ENCODE results near the gene CLK1. TPM values are rescaled to one million over a fixed set of nuclear protein-coding genes. Genes with fewer than 3 reads are reported as not detected.
"Not testable (repeated sequence)": the region's sequence is repeated elsewhere in the genome, so short reads cannot be mapped to it uniquely, and the experiment has no call there.

Gene CLK1
- total and polyA plus RNA-seq, 3 donors from 2014 or later = 62.7 to 117 (median 107) TPM

DNA sequence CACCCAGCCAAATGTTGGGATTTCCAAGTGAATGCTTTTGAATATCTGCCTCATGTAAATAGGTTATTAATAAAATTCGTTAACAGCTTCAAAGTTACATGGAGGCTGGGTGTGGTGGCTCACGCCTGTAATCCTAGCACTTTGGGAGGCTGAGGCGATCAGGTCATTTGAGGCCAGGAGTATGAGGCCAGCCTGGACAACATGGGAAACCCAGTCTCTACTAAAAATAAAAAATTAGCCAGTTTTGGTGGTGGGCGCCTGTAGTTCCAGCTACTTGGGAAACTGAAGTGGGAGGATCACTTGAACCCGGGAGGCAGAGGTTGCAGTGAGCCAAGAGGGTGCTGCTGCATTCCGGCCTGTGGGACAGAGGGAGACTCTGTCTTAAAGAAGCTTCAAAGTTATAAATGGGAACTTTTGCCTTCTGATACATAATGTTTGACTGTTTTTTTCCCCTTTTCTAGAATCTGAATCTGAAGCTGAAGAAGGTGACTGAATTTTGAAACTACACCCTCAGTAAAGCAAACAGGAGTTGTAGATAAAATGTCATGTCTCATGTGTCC, 42.7 kb downstream of the CLK1 start:
- 84 to 89% methylated on average over 6 of the region's 6 CpGs for WGBS, 2 donors
- Histone ChIP-seq H3K9me3 (no peaks in the 10 kb centered on the region), H3K4me3 (no peak overlapping the region), H3K27me3 (no peaks in the 10 kb centered on the region), H3K36me3 (ENCODE audit: low read depth, missing control alignments) (no peaks in the 10 kb centered on the region), H3K4me1 (peaks cover 5% of the 10 kb centered on the region), H3K27ac (no peak overlapping the region)
- DNase-seq = no peak
- no peak for TF ChIP-seq POLR2A (IDR thresholded peaks at IDR 0.05)
- TF ChIP-seq, protein P1, sequence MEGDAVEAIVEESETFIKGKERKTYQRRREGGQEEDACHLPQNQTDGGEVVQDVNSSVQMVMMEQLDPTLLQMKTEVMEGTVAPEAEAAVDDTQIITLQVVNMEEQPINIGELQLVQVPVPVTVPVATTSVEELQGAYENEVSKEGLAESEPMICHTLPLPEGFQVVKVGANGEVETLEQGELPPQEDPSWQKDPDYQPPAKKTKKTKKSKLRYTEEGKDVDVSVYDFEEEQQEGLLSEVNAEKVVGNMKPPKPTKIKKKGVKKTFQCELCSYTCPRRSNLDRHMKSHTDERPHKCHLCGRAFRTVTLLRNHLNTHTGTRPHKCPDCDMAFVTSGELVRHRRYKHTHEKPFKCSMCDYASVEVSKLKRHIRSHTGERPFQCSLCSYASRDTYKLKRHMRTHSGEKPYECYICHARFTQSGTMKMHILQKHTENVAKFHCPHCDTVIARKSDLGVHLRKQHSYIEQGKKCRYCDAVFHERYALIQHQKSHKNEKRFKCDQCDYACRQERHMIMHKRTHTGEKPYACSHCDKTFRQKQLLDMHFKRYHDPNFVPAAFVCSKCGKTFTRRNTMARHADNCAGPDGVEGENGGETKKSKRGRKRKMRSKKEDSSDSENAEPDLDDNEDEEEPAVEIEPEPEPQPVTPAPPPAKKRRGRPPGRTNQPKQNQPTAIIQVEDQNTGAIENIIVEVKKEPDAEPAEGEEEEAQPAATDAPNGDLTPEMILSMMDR (IDR thresholded peaks at IDR 0.05) = no peak
- intact Hi-C loops (cut with DNase I; ENCODE audit: low total_unique reads) = no loop called here

DNA sequence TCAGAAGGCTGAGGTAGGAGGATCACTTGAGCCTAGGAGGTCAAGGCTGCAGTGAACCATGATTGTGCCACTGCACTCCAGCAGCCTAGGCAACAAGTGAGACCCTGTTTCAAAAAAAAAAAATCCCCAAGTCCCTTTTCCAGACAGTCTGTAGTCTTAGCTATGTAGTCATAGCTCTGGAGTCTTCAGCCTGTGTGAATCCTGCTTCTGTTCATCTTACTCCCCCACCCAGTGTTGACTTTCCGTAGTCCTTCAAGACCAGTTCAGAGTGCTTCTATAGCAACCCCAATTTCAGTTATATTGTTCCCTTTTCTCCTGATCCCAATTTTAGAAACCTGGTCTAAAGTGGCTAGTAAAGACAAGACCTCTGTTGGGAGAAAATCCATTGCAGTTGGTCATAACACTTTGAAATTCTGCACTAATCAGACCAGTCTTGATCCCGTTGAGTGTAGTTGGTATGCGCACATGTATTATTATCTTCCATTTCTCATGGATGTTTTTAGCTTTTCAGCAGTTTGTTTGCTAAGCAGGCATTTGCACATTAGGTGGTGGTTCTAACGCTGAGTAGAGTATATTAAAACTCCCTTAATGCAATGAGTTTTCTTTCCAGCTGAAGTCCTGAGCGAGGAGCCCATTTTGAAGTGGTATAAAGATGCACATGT, 43.8 kb downstream of the CLK1 start:
- no peaks in the 10 kb centered on the region for H3K4me1 ChIP-seq
- no peak for DNase-seq
- 91 to 95% methylated on average over 5 of the region's 5 CpGs for WGBS, 2 donors

DNA sequence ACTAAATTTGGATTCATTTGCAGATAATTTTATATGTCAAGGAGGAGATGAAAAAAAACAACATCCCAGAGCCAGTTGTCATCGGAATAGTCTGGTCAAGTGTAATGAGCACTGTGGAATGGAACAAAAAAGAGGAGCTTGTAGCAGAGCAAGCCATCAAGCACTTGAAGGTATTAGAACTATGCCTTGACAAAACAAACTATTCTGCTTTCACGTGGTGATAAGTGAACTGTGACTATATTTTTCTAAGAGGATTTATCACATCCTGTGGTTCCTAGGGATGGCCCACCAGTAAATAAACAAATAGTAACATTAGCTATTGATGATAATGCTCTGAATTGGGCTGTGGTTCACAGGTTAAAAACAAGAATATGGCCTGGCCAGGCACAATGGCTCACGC, 45.7 kb downstream of the CLK1 start:
- not testable (repeated sequence) for DNase-seq

More for the DNA sequence above, 43.8 kb downstream of the CLK1 start:
- H3K27me3 ChIP-seq = no peaks in the 10 kb centered on the region
- no peaks in the 10 kb centered on the region for H3K36me3 ChIP-seq (ENCODE audit: low read depth, missing control alignments)
- no peaks in the 10 kb centered on the region for H3K9me3 ChIP-seq
- H3K4me3 ChIP-seq = no peak overlapping the region
- no peak for TF ChIP-seq POLR2A (IDR thresholded peaks at IDR 0.05)
- TF ChIP-seq, protein P1 (IDR thresholded peaks at IDR 0.05) = no peak
- intact Hi-C loops (cut with DNase I; ENCODE audit: low total_unique reads) = no loop called here
- H3K27ac ChIP-seq = no peak overlapping the region

DNA sequence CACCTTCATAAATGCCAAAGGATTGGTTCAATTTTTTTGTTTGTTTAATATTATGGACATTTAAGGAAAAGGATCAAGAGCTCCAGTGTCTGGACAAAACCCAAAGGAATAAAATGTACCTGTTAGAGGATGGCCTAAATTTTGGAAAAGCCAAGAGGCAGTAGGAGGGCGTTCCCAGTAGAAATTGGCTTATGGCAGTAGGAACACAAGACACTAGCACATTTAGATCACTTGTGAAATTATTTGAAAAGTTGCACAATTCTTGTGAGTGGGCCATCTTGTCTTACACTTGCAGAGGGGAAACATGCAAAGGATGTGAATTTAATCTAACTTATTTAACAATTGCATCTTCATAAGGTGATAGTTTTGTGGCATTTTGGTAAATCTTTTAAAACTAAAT, 49.5 kb downstream of the CLK1 start:
- no peaks in the 10 kb centered on the region for H3K36me3 ChIP-seq (ENCODE audit: low read depth, missing control alignments)
- H3K27me3 ChIP-seq = no peaks in the 10 kb centered on the region
- DNase-seq = no peak
- intact Hi-C loops (cut with DNase I; ENCODE audit: low total_unique reads) = loop anchor here (5.0 kb wide), 1 partner anchor 42 kb away; no protein-coding TSS in a partner anchor
- no peak overlapping the region for H3K4me3 ChIP-seq
- peaks cover 18% of the 10 kb centered on the region for H3K4me1 ChIP-seq
- 60 to 73% methylated on average over 1 of the region's 1 CpG for WGBS, 2 donors
- H3K9me3 ChIP-seq = no peaks in the 10 kb centered on the region
- no peak for TF ChIP-seq POLR2A (IDR thresholded peaks at IDR 0.05)
- TF ChIP-seq, protein P1 (IDR thresholded peaks at IDR 0.05) = no peak
- H3K27ac ChIP-seq = no peak overlapping the region

More for the DNA sequence above, 45.7 kb downstream of the CLK1 start:
- H3K4me3 ChIP-seq; H3K27me3 ChIP-seq; H3K9me3 ChIP-seq; H3K36me3 ChIP-seq (ENCODE audit: low read depth, missing control alignments); intact Hi-C loops (cut with DNase I; ENCODE audit: low total_unique reads); H3K4me1 ChIP-seq; H3K27ac ChIP-seq: not testable (repeated sequence)
- 61 to 79% methylated on average over 3 of the region's 3 CpGs for WGBS, 2 donors

DNA sequence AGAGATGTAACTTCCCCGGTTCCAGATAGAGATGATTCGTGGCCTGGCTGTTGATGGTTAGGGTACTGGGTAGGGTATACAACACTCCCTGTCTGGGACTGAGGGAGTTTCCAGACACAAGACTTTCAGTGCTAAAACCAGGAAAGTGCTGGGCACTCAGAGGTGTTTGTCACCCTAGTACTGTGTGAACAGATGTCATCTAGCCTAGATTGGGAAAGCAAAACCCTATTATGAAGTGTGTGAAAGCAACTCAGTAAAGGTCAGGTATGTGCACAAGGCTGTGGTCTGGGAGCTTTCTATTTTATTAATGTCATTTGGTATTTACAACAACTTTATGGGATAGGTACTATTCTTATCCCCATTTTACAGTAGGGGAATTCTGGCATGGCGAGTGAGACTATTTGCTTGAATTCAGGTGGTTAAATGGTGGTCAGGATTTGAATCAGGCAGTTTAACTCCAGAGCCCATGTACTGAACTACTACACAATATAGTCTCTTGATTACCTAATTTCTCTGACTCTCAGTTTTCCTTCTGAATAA, 50.1 kb downstream of the CLK1 start:
- Histone ChIP-seq H3K27me3 (no peaks in the 10 kb centered on the region), H3K36me3 (ENCODE audit: low read depth, missing control alignments) (no peaks in the 10 kb centered on the region), H3K27ac (no peak overlapping the region), H3K4me1 (peaks cover 18% of the 10 kb centered on the region), H3K9me3 (no peaks in the 10 kb centered on the region), H3K4me3 (no peak overlapping the region)
- no peak for TF ChIP-seq POLR2A (IDR thresholded peaks at IDR 0.05)
- TF ChIP-seq, protein P1 (IDR thresholded peaks at IDR 0.05) = no peak
- no peak for DNase-seq
- WGBS, 2 donors = 50 to 62% methylated on average over 3 of the region's 3 CpGs
- intact Hi-C loops (cut with DNase I; ENCODE audit: low total_unique reads) = loop anchor here (5.0 kb wide), 1 partner anchor 43 kb away; no protein-coding TSS in a partner anchor

Data from testis (tissue), 3 donors.